DOHH2 (cell line): ENCODE data around the gene PRCD.

Experiments used
- H3F3A ChIP-seq: fragments of 200-600 bp; sonication (generic), shearing (Covaris generic); 2 replicates; pipeline ENCODE4 v1.6.0; 2016; ENCODE audit warnings: antibody characterized with exemption, mild to moderate bottlenecking; ENCODE audit not compliant: control insufficient read depth, insufficient read depth
- H3K27ac ChIP-seq: fragments of 200-600 bp; sonication (generic); 2 replicates; pipeline ENCODE4 v1.5.1; 2014; ENCODE audit warnings: low read depth, mild to moderate bottlenecking, low read length, moderate library complexity
- H3K27me3 ChIP-seq: fragments of 200-600 bp; sonication (generic); 2 replicates; pipeline ENCODE4 v1.6.1; 2014; ENCODE audit warnings: mild to moderate bottlenecking, low read length, mixed read lengths; ENCODE audit not compliant: control insufficient read depth
- H3K36me3 ChIP-seq: fragments of 200-600 bp; sonication (generic); 2 replicates; pipeline ENCODE4 v1.6.1; 2014; ENCODE audit warnings: mild to moderate bottlenecking, low read length, moderate library complexity, mixed read lengths; ENCODE audit not compliant: control insufficient read depth
- H3K4me1 ChIP-seq: fragments of 200-600 bp; sonication (generic); 2 replicates; pipeline ENCODE4 v1.6.1; 2014; ENCODE audit warnings: mild to moderate bottlenecking, low read length, mixed read lengths; ENCODE audit not compliant: control insufficient read depth
- H3K4me2 ChIP-seq: fragments of 200-600 bp; sonication (generic); 2 replicates; pipeline ENCODE4 v1.6.0; 2014; ENCODE audit warnings: mild to moderate bottlenecking, low read length, moderate library complexity
- H3K4me3 ChIP-seq: fragments of 200-600 bp; sonication (generic); 2 replicates; pipeline ENCODE4 v1.5.1; 2014; ENCODE audit warnings: mild to moderate bottlenecking, low read length, mixed read lengths
- H3K79me2 ChIP-seq: fragments of 200-600 bp; sonication (generic); 2 replicates; pipeline ENCODE4 v1.6.1; 2014; ENCODE audit warnings: mild to moderate bottlenecking, low read length, mixed read lengths; ENCODE audit not compliant: control insufficient read depth
- H3K9me2 ChIP-seq: fragments of 200-600 bp; sonication (generic); replicated peaks from 2 replicates; pipeline ENCODE4 v1.6.1; 2014; ENCODE audit warnings: mild to moderate bottlenecking, low read length, mixed read lengths; ENCODE audit not compliant: control insufficient read depth
- H3K9me3 ChIP-seq: fragments of 200-600 bp; sonication (generic); 2 replicates; pipeline ENCODE4 v1.6.1; 2014; ENCODE audit warnings: antibody characterized with exemption, low read length, mixed read lengths; ENCODE audit not compliant: control insufficient read depth, insufficient read depth
- H4K20me1 ChIP-seq: fragments of 200-600 bp; sonication (generic); 2 replicates; pipeline ENCODE4 v1.6.0; 2014; ENCODE audit warnings: low read depth, mild to moderate bottlenecking, antibody characterized with exemption, low read length, moderate library complexity; ENCODE audit not compliant: control insufficient read depth, insufficient read depth
- EZH2phosphoT487 ChIP-seq: fragments of 200-600 bp; sonication (generic); IDR thresholded peaks from 2 replicates; pipeline ENCODE4 v1.6.1; 2017; ENCODE audit warnings: borderline replicate concordance, mild to moderate bottlenecking, antibody characterized with exemption, low read length, moderate library complexity, mixed read lengths
- TF ChIP-seq, protein P1 (sequence below): fragments of 200-600 bp; sonication (generic); IDR thresholded peaks from one replicate; pipeline ENCODE4 v1.5.1; 2014; ENCODE audit warnings: antibody characterized with exemption, mild to moderate bottlenecking, low read depth, low read length; ENCODE audit not compliant: poor library complexity, severe bottlenecking

PRCD gene

DNA sequence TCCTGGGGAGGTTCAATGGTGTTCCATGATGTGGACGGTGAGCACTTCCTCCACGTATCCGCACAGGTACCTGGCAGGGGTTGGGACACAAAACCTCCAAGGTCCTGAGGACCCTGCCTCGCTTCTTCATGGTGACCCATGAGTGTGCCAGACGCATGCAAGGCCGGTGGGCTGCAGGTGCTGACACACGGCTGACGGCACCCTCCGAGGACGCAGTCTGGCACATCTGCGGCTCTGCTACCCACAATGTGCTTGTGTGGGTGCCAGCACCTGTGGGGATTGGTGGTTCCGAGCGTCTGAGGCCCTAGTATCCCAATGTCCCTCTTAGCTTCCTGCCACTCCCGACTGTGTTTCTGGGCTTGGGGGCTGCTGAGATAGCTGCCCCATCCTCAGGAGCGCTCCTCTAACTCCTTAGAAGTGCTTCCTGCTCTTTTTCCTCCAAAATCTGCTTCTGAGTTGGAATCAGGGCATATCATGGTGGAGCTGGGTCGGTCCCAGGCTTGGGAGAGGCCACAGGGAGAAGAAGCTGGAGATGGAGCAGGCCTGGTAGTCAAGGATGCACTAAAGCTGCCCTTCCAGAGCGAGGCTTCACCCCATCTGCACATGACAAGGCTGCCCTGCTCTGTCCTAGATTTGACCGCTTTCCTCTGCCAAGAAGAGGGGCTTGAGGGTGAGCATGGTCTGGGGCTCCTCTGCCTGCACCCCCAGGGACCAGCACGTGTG lies 3.9 kb upstream of the PRCD start:
- Histone ChIP-seq H3K9me3 (no peaks in the 10 kb centered on the region), H3K4me2 (no peak overlapping the region), H3K27ac (no peak overlapping the region), H3K36me3 (no peaks in the 10 kb centered on the region), H3K4me3 (no peak overlapping the region), H3K27me3 (peaks cover 14% of the 10 kb centered on the region), H4K20me1 (no peaks in the 10 kb centered on the region), H3K4me1 (peaks cover 7% of the 10 kb centered on the region), H3K9me2 (no peaks in the 10 kb centered on the region), H3K79me2 (no peaks in the 10 kb centered on the region), H3F3A (no peaks in the 10 kb centered on the region)
- TF ChIP-seq EZH2phosphoT487 = no peak
- TF ChIP-seq, protein P1, sequence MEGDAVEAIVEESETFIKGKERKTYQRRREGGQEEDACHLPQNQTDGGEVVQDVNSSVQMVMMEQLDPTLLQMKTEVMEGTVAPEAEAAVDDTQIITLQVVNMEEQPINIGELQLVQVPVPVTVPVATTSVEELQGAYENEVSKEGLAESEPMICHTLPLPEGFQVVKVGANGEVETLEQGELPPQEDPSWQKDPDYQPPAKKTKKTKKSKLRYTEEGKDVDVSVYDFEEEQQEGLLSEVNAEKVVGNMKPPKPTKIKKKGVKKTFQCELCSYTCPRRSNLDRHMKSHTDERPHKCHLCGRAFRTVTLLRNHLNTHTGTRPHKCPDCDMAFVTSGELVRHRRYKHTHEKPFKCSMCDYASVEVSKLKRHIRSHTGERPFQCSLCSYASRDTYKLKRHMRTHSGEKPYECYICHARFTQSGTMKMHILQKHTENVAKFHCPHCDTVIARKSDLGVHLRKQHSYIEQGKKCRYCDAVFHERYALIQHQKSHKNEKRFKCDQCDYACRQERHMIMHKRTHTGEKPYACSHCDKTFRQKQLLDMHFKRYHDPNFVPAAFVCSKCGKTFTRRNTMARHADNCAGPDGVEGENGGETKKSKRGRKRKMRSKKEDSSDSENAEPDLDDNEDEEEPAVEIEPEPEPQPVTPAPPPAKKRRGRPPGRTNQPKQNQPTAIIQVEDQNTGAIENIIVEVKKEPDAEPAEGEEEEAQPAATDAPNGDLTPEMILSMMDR = no peak

DNA sequence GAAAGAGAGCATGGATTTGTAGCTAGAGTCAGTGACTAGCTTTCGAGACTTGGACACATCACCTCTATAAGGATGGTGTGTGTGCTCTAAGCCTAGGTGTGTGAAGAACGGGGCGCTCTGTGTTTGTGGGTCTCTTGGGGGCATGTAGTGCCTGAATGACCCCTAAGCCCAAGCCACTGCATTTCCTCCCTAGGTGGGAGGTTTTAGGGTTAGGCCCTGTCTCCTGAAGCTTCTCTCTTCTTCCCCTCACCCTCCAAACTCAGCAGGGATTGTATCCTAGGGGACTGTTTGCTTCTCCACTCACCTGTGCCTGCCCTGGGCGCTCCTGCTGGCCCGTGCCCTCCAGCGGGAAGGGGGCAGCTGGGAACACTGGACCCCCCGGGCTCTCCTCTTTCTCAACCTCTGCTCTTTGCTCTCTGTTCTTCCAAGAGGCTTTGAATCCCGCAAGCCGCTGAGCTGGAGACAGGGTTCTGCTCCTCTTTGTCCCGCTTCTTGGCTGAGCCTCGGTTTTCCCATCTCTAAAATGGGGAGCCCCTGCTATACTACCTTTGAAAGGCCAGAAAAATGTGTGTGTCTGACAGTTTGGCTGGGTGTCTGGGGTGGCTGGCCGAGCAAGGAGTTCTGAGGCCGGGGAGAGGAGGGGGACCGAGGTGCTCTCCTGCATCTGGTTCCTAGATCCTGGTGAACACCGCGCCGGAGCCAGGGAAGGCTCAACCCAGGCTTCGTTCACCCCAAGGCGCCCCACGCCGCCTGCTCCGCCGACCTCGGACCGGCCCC lies 3.1 kb upstream of the PRCD start:
- H3K9me3 ChIP-seq = no peaks in the 10 kb centered on the region
- H3K4me3 ChIP-seq = no peak overlapping the region
- no peak for TF ChIP-seq EZH2phosphoT487
- TF ChIP-seq, protein P1 = no peak
- no peaks in the 10 kb centered on the region for H3K79me2 ChIP-seq
- no peaks in the 10 kb centered on the region for H3K9me2 ChIP-seq
- no peak overlapping the region for H3K27ac ChIP-seq
- no peaks in the 10 kb centered on the region for H3K36me3 ChIP-seq
- no peak overlapping the region for H3K4me2 ChIP-seq
- no peaks in the 10 kb centered on the region for H3F3A ChIP-seq
- peaks cover 14% of the 10 kb centered on the region for H3K27me3 ChIP-seq
- no peaks in the 10 kb centered on the region for H4K20me1 ChIP-seq
- peaks cover 10% of the 10 kb centered on the region for H3K4me1 ChIP-seq

DNA sequence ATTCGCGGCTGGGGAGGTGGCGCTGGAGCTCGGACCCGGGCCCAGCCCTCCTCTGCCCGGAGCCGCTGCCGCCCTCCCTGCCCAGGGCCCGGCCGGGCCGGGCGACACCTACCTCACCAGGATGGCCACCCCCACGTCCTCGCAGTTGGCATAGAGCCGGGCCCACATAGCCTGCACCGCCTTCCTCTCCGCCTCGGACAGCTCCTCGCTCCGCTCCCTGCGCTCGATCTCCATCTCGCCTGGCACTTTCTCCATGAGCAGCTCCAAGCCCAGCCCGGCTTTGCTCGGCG lies 2.6 kb upstream of the PRCD start:
- Histone ChIP-seq H3K9me3 (no peaks in the 10 kb centered on the region), H3K27me3 (peaks cover 15% of the 10 kb centered on the region), H3K4me3 (no peak overlapping the region)

More for the DNA sequence above, 2.6 kb upstream of the PRCD start:
- no peaks in the 10 kb centered on the region for H3K36me3 ChIP-seq
- H3K4me1 ChIP-seq = peaks cover 10% of the 10 kb centered on the region
- H3F3A ChIP-seq = no peaks in the 10 kb centered on the region
- H4K20me1 ChIP-seq = no peaks in the 10 kb centered on the region
- H3K4me2 ChIP-seq = no peak overlapping the region
- H3K9me2 ChIP-seq = no peaks in the 10 kb centered on the region
- TF ChIP-seq EZH2phosphoT487 = no peak
- TF ChIP-seq, protein P1 = no peak
- no peak overlapping the region for H3K27ac ChIP-seq
- no peaks in the 10 kb centered on the region for H3K79me2 ChIP-seq
